CD4-positive, alpha-beta memory T cell (primary cell): ENCODE data around the gene ULK3. TPM values are rescaled to one million over a fixed set of nuclear protein-coding genes. Genes with fewer than 3 reads are reported as not detected.

Experiments
- CTCF ChIA-PET: fragments of 350-600 bp; sonication (Branson Sonifier 250); formaldehyde crosslinking; loops from one replicate; lab custom pipeline; 2021; ENCODE audit warnings: inconsistent platforms; ENCODE audit not compliant: partially characterized antibody; lab: Charles Lee
- POLR2A ChIA-PET: fragments of 350-600 bp; sonication (Branson Sonifier 250); formaldehyde crosslinking; loops from one replicate; lab custom pipeline; 2021; ENCODE audit not compliant: partially characterized antibody; lab: Charles Lee
- DNase-seq, 5 donors: peaks; one replicate each; pipeline versions ENCODE4 v3.0.0 to v3.0.0-alpha.2; 2020 to 2022; ENCODE audit warnings: mixed read lengths in 1 of 5
- H3K27ac ChIP-seq: one replicate; pipeline ENCODE4 v1.7.0; 2013; ENCODE audit warnings: low read depth, low read length
- H3K27me3 ChIP-seq: 2 replicates; pipeline ENCODE4 v1.7.0; 2013; ENCODE audit warnings: mild to moderate bottlenecking, low read length, moderate library complexity; ENCODE audit not compliant: insufficient read depth
- H3K36me3 ChIP-seq: 2 replicates; pipeline ENCODE4 v1.7.0; 2013; ENCODE audit warnings: mild to moderate bottlenecking, low read length, moderate library complexity; ENCODE audit not compliant: insufficient read depth
- H3K4me1 ChIP-seq: 2 replicates; pipeline ENCODE4 v1.7.0; 2013; ENCODE audit warnings: mild to moderate bottlenecking, low read length, moderate library complexity; ENCODE audit not compliant: insufficient read depth
- H3K4me3 ChIP-seq, 2 donors: one replicate each; pipeline ENCODE4 v1.7.0; 2013; ENCODE audit warnings: low read length in 2 of 2, mild to moderate bottlenecking in 1 of 2
- H3K9me3 ChIP-seq, 2 donors: one replicate each; pipeline ENCODE4 v1.7.0; 2013; ENCODE audit warnings: low read length in 2 of 2, control low read depth in 1 of 2; ENCODE audit not compliant: control insufficient read depth in 1 of 2
- H3K27ac Mint-ChIP-seq, 7 donors: one replicate each; pipeline ENCODE4 v1.8.0; 2020 to 2021; ENCODE audit warnings: mixed read lengths in 7 of 7, mild to moderate bottlenecking in 6 of 7, inconsistent platforms in 3 of 7, moderate library complexity in 3 of 7
- H3K27me3 Mint-ChIP-seq, 2 donors: one replicate each; pipeline ENCODE4 v1.8.0; 2020 to 2021; ENCODE audit warnings: mixed read lengths in 2 of 2
- H3K36me3 Mint-ChIP-seq, 2 donors: one replicate each; pipeline ENCODE4 v1.8.0; 2020 to 2021; ENCODE audit warnings: mixed read lengths in 2 of 2, inconsistent platforms in 1 of 2, mild to moderate bottlenecking in 1 of 2
- H3K4me1 Mint-ChIP-seq, 4 donors: one replicate each; pipeline ENCODE4 v1.8.0; 2020 to 2021; ENCODE audit warnings: mixed read lengths in 4 of 4, mild to moderate bottlenecking in 1 of 4
- H3K4me3 Mint-ChIP-seq, 8 donors: one replicate each; pipeline ENCODE4 v1.8.0; 2020 to 2021; ENCODE audit warnings: mixed read lengths in 8 of 8, mild to moderate bottlenecking in 7 of 8, moderate library complexity in 6 of 8, inconsistent platforms in 3 of 8
- H3K9me3 Mint-ChIP-seq, 8 donors: one replicate each; pipeline ENCODE4 v1.8.0; 2020 to 2021; ENCODE audit warnings: mixed read lengths in 8 of 8, mild to moderate bottlenecking in 5 of 8, inconsistent platforms in 3 of 8, moderate library complexity in 1 of 8
- intact Hi-C: fragments of 100-400 bp; cut with micrococcal nuclease; formaldehyde crosslinking; loops from one replicate; pipeline ENCODE4 v1.15.1; 2023
- microRNA-seq: library from miRNA; unstranded; fragments of <30 nt; microRNA quantifications from one replicate; pipeline ENCODE4 v1.2.0, GENCODE V29; 2021; ENCODE audit warnings: borderline replicate concordance, borderline number of aligned reads, borderline microRNAs expressed, mixed read lengths
- polyA plus RNA-seq, 2 donors: library from polyadenylated mRNA; unstranded; fragments of 300-500 nt; fragmentation: Illumina TruSeq; gene quantifications; one replicate each; pipeline ENCODE4 v1.2.3, GENCODE V29; 2021
- total RNA-seq, 2 experiments: library from RNA; stranded (reverse); gene quantifications; one replicate each; pipeline ENCODE4 v1.2.3, GENCODE V29; 2021

ULK3 gene
- total and polyA plus RNA-seq, 4 experiments from 2014 or later, result 33.6 to 88.3 (median 61.7) TPM

DNA sequence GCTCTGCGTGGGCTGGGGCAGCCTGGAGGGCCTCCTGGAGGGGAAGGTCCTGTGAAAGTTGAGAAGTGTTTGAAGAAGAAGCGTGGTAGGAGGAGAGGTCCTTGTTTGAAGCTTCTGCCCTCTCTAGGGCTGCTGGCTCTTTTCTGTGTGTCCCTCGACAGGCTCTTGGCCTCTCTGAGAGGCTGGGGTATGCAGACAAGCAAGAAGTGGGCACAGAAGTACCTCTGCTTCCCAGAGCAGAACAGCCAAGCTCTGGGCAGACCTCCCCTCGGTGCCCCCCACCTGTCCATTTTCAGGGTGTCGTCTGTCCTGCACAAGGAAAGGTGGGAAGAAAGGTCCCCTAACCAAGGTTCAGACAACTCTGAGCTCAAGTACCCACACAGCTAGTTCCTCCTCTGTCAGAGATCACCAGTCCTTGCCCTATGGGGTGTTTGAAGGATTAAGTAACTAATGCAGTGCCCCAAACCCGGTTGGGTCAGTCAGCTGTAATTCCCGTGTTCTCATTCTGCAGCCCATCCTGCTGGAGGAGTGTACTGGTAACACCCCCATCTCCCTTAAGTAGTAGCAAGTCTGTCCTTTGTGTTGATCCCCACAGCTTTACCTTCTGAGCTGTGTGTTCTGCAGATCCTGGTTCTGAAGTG, 54.8 kb downstream of the ULK3 start:
- Histone ChIP-seq H3K36me3 (peaks cover 11% of the 10 kb centered on the region), H3K27ac (peak overlapping the region; percentile 86), H3K4me1 (peaks cover 96% of the 10 kb centered on the region), H3K9me3 (no peaks in the 10 kb centered on the region), H3K27me3 (no peaks in the 10 kb centered on the region), H3K4me3 (peak overlapping the region; percentile 55 to 69)
- Mint-ChIP-seq H3K4me3 (peak overlapping the region; percentile 85 to 96 (median 92)), H3K4me1 (peaks cover 43 to 98% (median 72%) of the 10 kb centered on the region in 4 donors), H3K27me3 (no peaks in the 10 kb centered on the region), H3K27ac (peak overlapping the region; percentile 95 to 99 (median 98)), H3K9me3 (peaks cover 0 to 3% (median 0%) of the 10 kb centered on the region in 8 donors), H3K36me3 (peaks cover 13 to 52% of the 10 kb centered on the region in 2 donors)
- DNase-seq, result peak in 1 of 5 donors; percentile 27
- ChIA-PET POLR2A (interaction anchor here (0.7 to 24.9 kb wide), 21 partner anchors 2 to 666 kb away, joined by 3 to 1342 read pairs (median 7); partner anchors contain the start of genes C15orf39, CLK3, COX5A and CSK), CTCF (interaction anchor here (0.7 to 36.4 kb wide), 18 partner anchors 7 to 171 kb away, joined by 3 to 1908 read pairs (median 4); partner anchors contain the start of genes CLK3, COX5A, CSK and LMAN1L)
- intact Hi-C loops, result loop anchor here (5.0 kb wide), 2 partner anchors 149 to 171 kb away; partner anchors contain the start of genes CLK3 and COX5A

DNA sequence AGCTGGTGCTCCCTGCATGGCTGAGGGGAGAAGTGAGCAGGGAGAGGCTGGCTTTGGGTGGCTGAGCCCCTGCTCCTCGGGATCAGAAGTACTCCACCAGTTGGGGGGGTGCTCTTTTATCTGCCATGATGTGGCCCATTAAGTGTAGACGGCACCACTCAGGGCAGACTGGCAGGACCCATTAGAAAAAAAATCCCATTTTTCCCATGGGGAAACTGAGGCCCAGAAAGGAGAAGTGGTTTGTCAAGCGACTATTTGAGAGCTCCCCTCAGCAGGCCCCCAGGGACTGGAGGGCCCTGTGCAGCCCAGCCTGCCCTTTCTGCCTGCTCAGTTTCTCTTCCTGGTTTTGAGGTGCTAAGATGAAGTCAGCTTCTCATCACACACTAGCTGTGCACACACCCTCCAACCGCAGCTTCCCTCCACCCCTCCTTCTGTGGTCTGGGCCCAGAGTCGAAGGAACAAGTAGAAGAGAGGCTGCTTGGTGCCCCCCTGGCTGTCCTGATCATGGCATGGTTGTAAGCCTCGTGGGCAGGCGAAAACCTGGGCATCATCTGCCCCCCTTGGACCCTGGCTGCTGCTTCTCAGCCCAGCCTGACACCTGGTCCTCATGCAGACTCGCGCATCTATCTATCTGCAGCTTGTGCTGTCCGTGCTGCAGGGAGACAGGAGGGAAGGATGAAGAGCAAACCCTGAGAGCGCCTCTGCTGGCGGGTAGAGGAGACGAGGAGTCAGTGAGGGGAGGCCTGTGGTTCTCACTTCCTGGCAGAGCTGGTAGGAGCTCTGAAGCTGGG, 55.5 kb downstream of the ULK3 start:
- ChIA-PET POLR2A (interaction anchor here (0.7 to 24.9 kb wide), 24 partner anchors 3 to 667 kb away, joined by 3 to 1342 read pairs (median 6); partner anchors contain the start of genes ARID3B, C15orf39, CLK3 and COX5A), CTCF (interaction anchor here (0.7 to 36.4 kb wide), 19 partner anchors 8 to 659 kb away, joined by 3 to 1908 read pairs (median 4); partner anchors contain the start of genes CLK3, COX5A, CSK and LMAN1L)
- Histone ChIP-seq H3K36me3 (peaks cover 8% of the 10 kb centered on the region), H3K4me3 (peak overlapping the region; percentile 55 to 69), H3K9me3 (no peaks in the 10 kb centered on the region), H3K27ac (peak overlapping the region; percentile 86), H3K27me3 (no peaks in the 10 kb centered on the region), H3K4me1 (peaks cover 89% of the 10 kb centered on the region)
- intact Hi-C loops, result loop anchor here (2.0 to 5.0 kb wide), 3 partner anchors 55 to 170 kb away; partner anchors contain the start of genes CLK3, COX5A and ULK3
- Mint-ChIP-seq H3K4me3 (peak overlapping the region; percentile 85 to 96 (median 92)), H3K9me3 (peaks cover 0 to 3% (median 0%) of the 10 kb centered on the region in 8 donors), H3K4me1 (peaks cover 39 to 97% (median 66%) of the 10 kb centered on the region in 4 donors), H3K27ac (peak overlapping the region; percentile 95 to 99 (median 98)), H3K27me3 (no peaks in the 10 kb centered on the region), H3K36me3 (peaks cover 13 to 58% of the 10 kb centered on the region in 2 donors)
- peak; percentile 94 to 99 (median 96) for DNase-seq

DNA sequence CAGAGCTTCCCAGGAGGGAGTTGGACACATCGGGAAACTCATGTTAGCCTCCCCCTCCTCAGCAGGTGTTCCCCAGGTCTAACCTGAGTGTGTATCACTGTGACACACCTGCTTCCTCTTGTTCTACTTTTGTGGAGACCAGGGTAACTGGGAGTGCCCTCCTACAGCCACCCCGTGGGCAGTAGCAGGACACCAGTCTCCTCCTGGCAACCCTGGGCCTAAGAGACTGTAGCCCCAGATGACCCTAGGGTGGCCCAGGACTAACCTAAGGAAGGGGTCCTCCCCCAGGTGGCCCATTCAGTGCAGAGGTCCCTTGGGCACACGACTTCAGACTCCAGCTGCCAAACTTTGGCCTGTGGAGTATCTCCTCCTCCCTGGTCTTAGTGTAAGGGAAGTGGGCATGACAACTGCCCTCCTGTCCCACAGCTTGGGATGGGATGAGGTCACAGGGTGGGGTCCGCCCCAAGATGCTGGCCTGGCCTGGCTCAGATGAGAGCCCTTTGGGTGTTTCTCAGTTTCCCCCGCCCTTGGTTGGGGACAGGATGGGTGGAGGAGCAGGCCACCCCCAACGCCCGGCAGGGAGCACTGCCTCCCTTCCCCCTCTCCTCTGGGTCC, 56.3 kb downstream of the ULK3 start:
- Histone ChIP-seq H3K36me3 (peaks cover under 1% of the 10 kb centered on the region), H3K4me3 (peak overlapping the region; percentile 55 to 69), H3K9me3 (no peaks in the 10 kb centered on the region), H3K4me1 (peaks cover 81% of the 10 kb centered on the region), H3K27ac (peak overlapping the region; percentile 86), H3K27me3 (no peaks in the 10 kb centered on the region)
- Mint-ChIP-seq H3K27ac (peak overlapping the region; percentile 95 to 99 (median 98)), H3K4me1 (peaks cover 32 to 90% (median 59%) of the 10 kb centered on the region in 4 donors), H3K36me3 (peaks cover 9 to 52% of the 10 kb centered on the region in 2 donors), H3K27me3 (no peaks in the 10 kb centered on the region), H3K4me3 (peak overlapping the region; percentile 85 to 96 (median 92)), H3K9me3 (peaks cover 0 to 3% (median 0%) of the 10 kb centered on the region in 8 donors)
- no peak for DNase-seq
- intact Hi-C loops, result loop anchor here (2.0 to 5.0 kb wide), 3 partner anchors 56 to 169 kb away; partner anchors contain the start of genes CLK3, COX5A and ULK3
- ChIA-PET POLR2A (interaction anchor here (0.6 to 24.9 kb wide), 19 partner anchors 3 to 669 kb away, joined by 3 to 1342 read pairs (median 8); partner anchors contain the start of genes ARID3B, CLK3, COX5A and CSK), CTCF (interaction anchor here (0.9 to 36.4 kb wide), 10 partner anchors 8 to 660 kb away, joined by 3 to 1908 read pairs (median 7); partner anchors contain the start of genes CLK3, COX5A, CSK and LMAN1L)

Small RNA genes lying within 50 kb of the gene (microRNA-seq; reads per million reads assigned to microRNA genes)
- gene MIR4513, result not detected
- 1.4 reads per million for gene MIR6882

Other genes with a start within 250 kb of the ULK3 start
- 100 to 1,000 TPM; 163 to 167 TPM for gene CLK3, start 227.3 kb downstream of the ULK3 start, total RNA-seq
- 10 to 100 TPM; 59.1 to 94.1 TPM for gene CLK3, start 227.3 kb downstream of the ULK3 start, polyA plus RNA-seq
- 10 to 100 TPM; 40.6 to 40.7 TPM for gene EDC3, start 147.1 kb downstream of the ULK3 start, total RNA-seq
- 10 to 100 TPM; 22.9 to 28.2 TPM for gene EDC3, start 147.1 kb downstream of the ULK3 start, polyA plus RNA-seq
- gene CYP1A1, start 117.6 kb downstream of the ULK3 start, total RNA-seq, result under 1 TPM; 0.11 to 0.26 TPM
- gene CYP1A1, start 117.6 kb downstream of the ULK3 start, polyA plus RNA-seq, result not detected
- not detected for gene CYP1A2, start 94.3 kb downstream of the ULK3 start, total RNA-seq
- gene CYP1A2, start 94.3 kb downstream of the ULK3 start, polyA plus RNA-seq, result not detected
- gene CSK, start 61.1 kb downstream of the ULK3 start, total RNA-seq, result 100 to 1,000 TPM; 234 to 247 TPM
- gene CSK, start 61.1 kb downstream of the ULK3 start, polyA plus RNA-seq, result 100 to 1,000 TPM in 1 of 2 donors, 10 to 100 TPM in 1; 72.5 to 125 TPM
- gene LMAN1L, start 30.3 kb downstream of the ULK3 start, total RNA-seq, result under 1 TPM; 0.23 to 0.39 TPM
- not detected for gene LMAN1L, start 30.3 kb downstream of the ULK3 start, polyA plus RNA-seq
- not detected for gene CPLX3, start 16.5 kb downstream of the ULK3 start, total RNA-seq
- not detected for gene CPLX3, start 16.5 kb downstream of the ULK3 start, polyA plus RNA-seq
- 100 to 1,000 TPM; 132 to 138 TPM for gene SCAMP2, start 30.2 kb upstream of the ULK3 start, total RNA-seq
- 100 to 1,000 TPM; 152 to 179 TPM for gene SCAMP2, start 30.2 kb upstream of the ULK3 start, polyA plus RNA-seq
- gene MPI, start 46.9 kb upstream of the ULK3 start, total RNA-seq, result 10 to 100 TPM; 70.4 to 73.1 TPM
- 10 to 100 TPM; 63.0 to 66.2 TPM for gene MPI, start 46.9 kb upstream of the ULK3 start, polyA plus RNA-seq
- 100 to 1,000 TPM; 101 to 117 TPM for gene FAM219B, start 63.7 kb upstream of the ULK3 start, total RNA-seq
- 10 to 100 TPM; 17.4 to 26.1 TPM for gene FAM219B, start 63.7 kb upstream of the ULK3 start, polyA plus RNA-seq
- 10 to 100 TPM; 66.8 to 74.4 TPM for gene COX5A, start 94.9 kb upstream of the ULK3 start, total RNA-seq
- gene COX5A, start 94.9 kb upstream of the ULK3 start, polyA plus RNA-seq, result 100 to 1,000 TPM; 331 to 336 TPM
- gene RPP25, start 113.6 kb upstream of the ULK3 start, total RNA-seq, result 1 to 10 TPM; 2.6 to 2.8 TPM
- gene RPP25, start 113.6 kb upstream of the ULK3 start, polyA plus RNA-seq, result 1 to 10 TPM; 2.6 to 2.8 TPM
- under 1 TPM; 0.26 to 0.33 TPM for gene SCAMP5, start 152.4 kb upstream of the ULK3 start, total RNA-seq
- under 1 TPM in 1 of 2 donors, not detected in 1; 0.15 TPM for gene SCAMP5, start 152.4 kb upstream of the ULK3 start, polyA plus RNA-seq
- 10 to 100 TPM; 14.1 to 15.2 TPM for gene PPCDC, start 180.4 kb upstream of the ULK3 start, total RNA-seq
- gene PPCDC, start 180.4 kb upstream of the ULK3 start, polyA plus RNA-seq, result 10 to 100 TPM in 1 of 2 donors, 1 to 10 TPM in 1; 8.5 to 12.4 TPM